ENCODE data around the gene COL7A1. TPM values are rescaled to one million over a fixed set of nuclear protein-coding genes. Genes with fewer than 3 reads are reported as not detected.

COL7A1 gene
- total and polyA plus RNA-seq, 12 donors = 0.35 to 66.9 (median 3.1) TPM

DNA sequence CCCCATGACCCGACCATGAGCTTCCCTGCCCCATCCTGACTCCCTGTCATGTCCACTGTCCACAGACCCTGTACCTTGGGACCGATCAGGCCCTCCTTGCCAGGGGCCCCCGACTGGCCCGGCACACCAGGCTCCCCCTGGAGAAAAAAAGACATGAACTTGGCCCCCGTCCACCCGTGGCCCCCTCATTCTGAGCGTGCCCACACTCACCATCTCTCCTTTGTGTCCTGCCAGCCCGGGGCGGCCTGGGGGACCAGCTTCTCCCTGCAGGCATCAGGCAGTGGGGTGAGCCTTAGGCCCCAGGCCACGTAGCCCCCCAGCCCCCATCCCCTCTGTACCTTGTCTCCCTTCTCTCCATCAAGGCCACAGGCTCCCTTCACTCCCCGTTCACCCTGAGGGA lies 27.6 kb downstream of the COL7A1 start:
- Histone ChIP-seq H3K4me3 (no peak overlapping the region), H3K27ac (no peak overlapping the region), H3K36me3 (replicated peaks in 1 of 2) (no peaks in the 10 kb centered on the region), H3K4me1 (replicated peaks in 1 of 2) (peaks cover 0 to 3% of the 10 kb centered on the region in 2 donors), H3K9me3 (replicated peaks in 1 of 3) (no peaks in the 10 kb centered on the region), H3K27me3 (no peaks in the 10 kb centered on the region)
- WGBS, 4 donors = 89 to 95% (median 90%) methylated on average over 11 of the region's 11 CpGs
- no peak for TF ChIP-seq CTCF (IDR thresholded peaks at IDR 0.05)
- TF ChIP-seq POLR2A (IDR thresholded peaks at IDR 0.05) = no peak
- DNase-seq = no peak
- intact Hi-C loops (cut with DNase I) = no loop called here

- TF ChIP-seq POLR2A (IDR thresholded peaks at IDR 0.05) (no peak), CTCF (IDR thresholded peaks at IDR 0.05) (no peak)
- no peak for DNase-seq
- 82 to 94% (median 91%) methylated on average over 1 to 5 of the region's 5 CpGs for WGBS, 4 donors
- Histone ChIP-seq H3K4me3 (no peak overlapping the region), H3K9me3 (replicated peaks in 1 of 3) (no peaks in the 10 kb centered on the region), H3K4me1 (replicated peaks in 1 of 2) (peaks cover 0 to 3% of the 10 kb centered on the region in 2 donors), H3K27ac (no peak overlapping the region), H3K36me3 (replicated peaks in 1 of 2) (no peaks in the 10 kb centered on the region), H3K27me3 (no peaks in the 10 kb centered on the region)
- intact Hi-C loops (cut with DNase I) = no loop called here
Observed at GRCh38 chr3:48567090-48567489, 28.0 kb downstream of the COL7A1 start.

- Histone ChIP-seq H3K9me3 (replicated peaks in 1 of 3) (no peaks in the 10 kb centered on the region), H3K4me3 (no peak overlapping the region), H3K4me1 (replicated peaks in 1 of 2) (peaks cover 0 to 3% of the 10 kb centered on the region in 2 donors), H3K27me3 (no peaks in the 10 kb centered on the region), H3K36me3 (replicated peaks in 1 of 2) (no peaks in the 10 kb centered on the region), H3K27ac (no peak overlapping the region)
- WGBS, 4 donors = 89 to 98% (median 90%) methylated on average over 4 to 9 of the region's 9 CpGs
- intact Hi-C loops (cut with DNase I) = no loop called here
- no peak for DNase-seq
- TF ChIP-seq POLR2A (IDR thresholded peaks at IDR 0.05) = no peak
- TF ChIP-seq CTCF (IDR thresholded peaks at IDR 0.05) = no peak
Observed at GRCh38 chr3:48566401-48566760, 28.7 kb downstream of the COL7A1 start.

DNA sequence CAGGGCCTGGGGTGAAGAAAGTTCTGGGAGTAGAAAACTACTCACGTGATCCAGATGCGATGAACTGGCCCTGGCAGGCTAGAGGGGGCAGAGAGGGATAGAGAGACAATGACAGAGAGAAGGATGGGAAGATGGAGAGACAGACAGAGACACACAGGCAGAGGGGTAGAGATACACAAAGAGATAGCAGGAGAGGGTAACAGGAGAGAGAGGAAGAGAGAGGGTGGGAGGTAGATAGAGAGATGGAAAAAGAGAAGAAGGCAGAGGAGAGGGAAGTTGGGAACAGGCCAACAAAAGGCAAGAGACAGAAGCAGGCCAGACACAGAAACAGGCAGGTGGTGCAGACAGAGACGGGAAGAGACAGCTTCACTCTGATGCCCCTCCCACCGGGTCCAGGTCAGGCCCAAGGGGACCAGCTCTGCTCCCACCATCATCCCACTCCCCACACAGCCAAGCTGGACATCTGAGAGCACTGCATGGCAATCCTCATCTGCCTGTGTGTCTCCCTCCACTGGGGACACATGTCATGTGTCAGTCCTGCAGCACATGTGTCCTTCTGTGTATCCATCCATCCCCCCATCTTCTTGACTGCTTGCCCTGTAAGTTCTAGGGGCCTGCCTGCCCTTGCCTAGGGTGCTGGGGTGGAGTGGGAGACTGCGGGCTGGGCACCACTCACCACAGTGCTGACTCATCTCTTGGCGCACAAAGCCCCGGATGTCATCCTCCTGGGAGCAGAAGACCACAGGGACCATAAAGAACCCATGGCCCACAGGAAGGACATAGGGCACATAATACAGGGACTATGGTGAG lies 29.3 kb downstream of the COL7A1 start:
- Histone ChIP-seq H3K9me3 (replicated peaks in 1 of 3) (no peaks in the 10 kb centered on the region), H3K4me1 (replicated peaks in 1 of 2) (peaks cover under 1 to 7% of the 10 kb centered on the region in 2 donors), H3K27me3 (no peaks in the 10 kb centered on the region), H3K36me3 (replicated peaks in 1 of 2) (no peaks in the 10 kb centered on the region), H3K4me3 (no peak overlapping the region), H3K27ac (no peak overlapping the region)
- WGBS, 4 donors = 53 to 71% (median 65%) methylated on average over 4 to 7 of the region's 7 CpGs
- peak in 2 of 7 donors; percentile 22 to 42 for DNase-seq
- no peak for TF ChIP-seq CTCF (IDR thresholded peaks at IDR 0.05)
- TF ChIP-seq POLR2A (IDR thresholded peaks at IDR 0.05) = no peak
- intact Hi-C loops (cut with DNase I) = no loop called here

Measured in adrenal gland (tissue), 12 donors.